Cardiac muscle cell (in vitro differentiated cells and primary cell): ENCODE results near the gene NFE2L1. TPM values are rescaled to one million over a fixed set of nuclear protein-coding genes. Genes with fewer than 3 reads are reported as not detected.
A peak's percentile ranks its signal among the peaks of the same experiment; 100 is the strongest.
"Not testable (repeated sequence)": the region's sequence is repeated elsewhere in the genome, so short reads cannot be mapped to it uniquely, and the experiment has no call there.

ENCODE experiments used
- DNase-seq, 2 donors: peaks; one replicate each; pipeline versions ENCODE4 v3.0.0 to v3.0.0-alpha.2; 2010 to 2017; ENCODE audit warnings: low read depth in 1 of 2, low spot score in 1 of 2
- H3K27ac ChIP-seq: fragments of 200-600 bp; sonication (generic); 2 replicates; pipeline ENCODE4 v1.5.1; 2016
- H3K27me3 ChIP-seq: fragments of 200-600 bp; sonication (generic); 2 replicates; pipeline ENCODE4 v1.6.0; 2016; ENCODE audit warnings: control low read depth
- H3K36me3 ChIP-seq: fragments of 200-600 bp; sonication (generic); 2 replicates; pipeline ENCODE4 v1.5.1; 2016; ENCODE audit warnings: control low read depth
- H3K4me1 ChIP-seq: fragments of 200-600 bp; sonication (generic); 2 replicates; pipeline ENCODE4 v1.8.1; 2017; ENCODE audit warnings: low read depth, mild to moderate bottlenecking, mixed run types
- H3K4me3 ChIP-seq: fragments of 200-600 bp; sonication (generic); 2 replicates; pipeline ENCODE4 v1.5.1; 2016; ENCODE audit warnings: mild to moderate bottlenecking
- H3K9me3 ChIP-seq: fragments of 200-600 bp; sonication (generic); 2 replicates; pipeline ENCODE4 v1.5.1; 2017; ENCODE audit warnings: low read depth, mild to moderate bottlenecking, control low read depth
- polyA plus RNA-seq: library from polyadenylated mRNA; unstranded; fragments of >200 nt; fragmentation: Nextera tagmentation; extraction: Ambion mirVana; gene quantifications from 2 replicates; pipeline ENCODE4 v1.2.1, GENCODE V29; 2016
- total RNA-seq: library from RNA; depleted of rRNA; stranded (reverse); fragments of >200 nt; gene quantifications from 2 replicates; pipeline ENCODE4 v1.2.3, GENCODE V29; 2016
- TF ChIP-seq, protein P1 (sequence below): IDR thresholded peaks from 2 replicates; pipeline ENCODE4 v1.5.1; 2012; ENCODE audit warnings: low read depth, mild to moderate bottlenecking, low read length

NFE2L1 gene
- total and polyA plus RNA-seq, 2 experiments from 2014 or later, result 56.0 to 122 TPM

DNA sequence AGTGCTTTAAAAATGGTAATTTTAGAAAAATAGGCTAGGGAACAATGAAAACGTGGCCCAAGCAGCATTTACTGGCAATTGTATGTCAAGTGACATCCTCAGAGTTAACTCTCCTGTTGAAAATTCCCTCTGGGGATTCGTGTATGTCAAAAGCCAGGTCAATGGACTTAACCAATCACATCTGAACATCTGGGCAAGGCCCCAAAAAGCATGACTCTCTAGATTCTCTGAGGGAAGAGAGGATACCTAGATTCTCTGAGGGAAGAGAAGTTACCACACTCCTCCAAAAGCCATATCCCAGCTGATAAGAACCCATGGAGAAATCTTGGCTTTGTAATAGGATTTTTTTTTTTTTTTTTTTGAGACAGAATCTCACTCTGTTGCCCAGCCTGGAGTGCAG is 23.5 kb downstream of the NFE2L1 start:
- DNase-seq, result peak in 1 of 2 donors; percentile 57
- Histone ChIP-seq H3K27me3 (no peaks in the 10 kb centered on the region), H3K36me3 (peaks cover 59% of the 10 kb centered on the region), H3K27ac (no peak overlapping the region), H3K4me1 (no peaks in the 10 kb centered on the region), H3K4me3 (no peak overlapping the region), H3K9me3 (no peaks in the 10 kb centered on the region)
- TF ChIP-seq, protein P1, sequence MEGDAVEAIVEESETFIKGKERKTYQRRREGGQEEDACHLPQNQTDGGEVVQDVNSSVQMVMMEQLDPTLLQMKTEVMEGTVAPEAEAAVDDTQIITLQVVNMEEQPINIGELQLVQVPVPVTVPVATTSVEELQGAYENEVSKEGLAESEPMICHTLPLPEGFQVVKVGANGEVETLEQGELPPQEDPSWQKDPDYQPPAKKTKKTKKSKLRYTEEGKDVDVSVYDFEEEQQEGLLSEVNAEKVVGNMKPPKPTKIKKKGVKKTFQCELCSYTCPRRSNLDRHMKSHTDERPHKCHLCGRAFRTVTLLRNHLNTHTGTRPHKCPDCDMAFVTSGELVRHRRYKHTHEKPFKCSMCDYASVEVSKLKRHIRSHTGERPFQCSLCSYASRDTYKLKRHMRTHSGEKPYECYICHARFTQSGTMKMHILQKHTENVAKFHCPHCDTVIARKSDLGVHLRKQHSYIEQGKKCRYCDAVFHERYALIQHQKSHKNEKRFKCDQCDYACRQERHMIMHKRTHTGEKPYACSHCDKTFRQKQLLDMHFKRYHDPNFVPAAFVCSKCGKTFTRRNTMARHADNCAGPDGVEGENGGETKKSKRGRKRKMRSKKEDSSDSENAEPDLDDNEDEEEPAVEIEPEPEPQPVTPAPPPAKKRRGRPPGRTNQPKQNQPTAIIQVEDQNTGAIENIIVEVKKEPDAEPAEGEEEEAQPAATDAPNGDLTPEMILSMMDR, result no peak

DNA sequence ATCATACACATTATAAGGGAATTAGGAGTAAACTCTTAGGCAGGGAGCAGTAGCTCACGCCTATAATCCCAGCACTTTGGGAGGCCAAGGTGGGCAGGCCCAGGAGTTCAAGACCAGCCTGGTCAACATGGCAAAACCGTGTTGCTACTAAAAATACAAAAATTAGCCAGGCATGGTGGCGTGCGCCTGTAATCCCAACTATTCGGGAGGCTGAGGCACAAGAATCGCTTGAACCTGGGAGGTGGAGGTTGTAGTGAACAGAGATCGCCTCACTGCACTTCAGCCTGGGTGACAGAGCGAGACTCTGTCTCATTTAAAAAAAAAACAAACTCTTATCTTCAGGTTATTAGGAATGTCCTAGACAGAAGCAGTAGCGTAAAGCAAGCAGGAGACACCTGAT is 24.7 kb downstream of the NFE2L1 start:
- DNase-seq, H3K9me3 ChIP-seq, H3K4me3 ChIP-seq, H3K27me3 ChIP-seq, H3K4me1 ChIP-seq, H3K27ac ChIP-seq: not testable (repeated sequence)
- H3K36me3 ChIP-seq, result peaks cover 56% of the 10 kb centered on the region

GRCh38 chr17:48073566-48074094 is 25.5 kb downstream of the NFE2L1 start:
- H3K4me1 ChIP-seq, result not testable (repeated sequence)

GRCh38 chr17:48074322-48075081 is 26.3 kb downstream of the NFE2L1 start:
- TF ChIP-seq, protein P1, result peak; percentile 82
- Histone ChIP-seq H3K9me3 (no peaks in the 10 kb centered on the region), H3K36me3 (peaks cover 48% of the 10 kb centered on the region), H3K27ac (peak overlapping the region; percentile 30), H3K4me1 (no peaks in the 10 kb centered on the region), H3K4me3 (no peak overlapping the region), H3K27me3 (no peaks in the 10 kb centered on the region)
- DNase-seq, result peak; percentile 73 to 87

More at GRCh38 chr17:48073566-48074094, 25.5 kb downstream of the NFE2L1 start:
- not testable (repeated sequence) for H3K9me3 ChIP-seq, H3K27ac ChIP-seq, H3K4me3 ChIP-seq, DNase-seq, H3K27me3 ChIP-seq
- peaks cover 48% of the 10 kb centered on the region for H3K36me3 ChIP-seq

GRCh38 chr17:48077152-48077551 is 29.0 kb downstream of the NFE2L1 start:
- H3K9me3 ChIP-seq, H3K27ac ChIP-seq, DNase-seq, H3K4me1 ChIP-seq, H3K27me3 ChIP-seq, H3K4me3 ChIP-seq: not testable (repeated sequence)
- H3K36me3 ChIP-seq, result peaks cover 35% of the 10 kb centered on the region

DNA sequence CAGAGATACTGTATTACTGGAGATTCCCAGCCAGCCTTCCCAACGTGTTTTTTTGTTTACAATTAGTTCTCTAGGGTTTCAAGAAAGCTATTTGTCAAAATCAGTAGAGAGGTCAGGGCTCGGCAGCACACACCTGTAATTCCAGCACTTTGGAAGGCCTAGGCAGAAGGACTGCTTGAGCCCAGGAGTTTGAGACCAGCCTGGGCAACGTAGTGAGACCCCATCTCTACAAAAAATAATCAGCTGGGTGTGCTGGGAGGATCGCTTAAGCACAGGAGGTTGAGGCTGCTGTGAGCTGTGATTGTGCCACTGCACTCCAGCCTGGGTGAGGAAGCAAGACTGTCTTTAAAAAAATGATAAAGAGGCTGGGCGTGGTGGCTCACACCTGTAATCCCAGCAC is 33.7 kb downstream of the NFE2L1 start:
- Histone ChIP-seq H3K27me3 (no peaks in the 10 kb centered on the region), H3K27ac (no peak overlapping the region), H3K4me1 (peaks cover 9% of the 10 kb centered on the region), H3K36me3 (no peaks in the 10 kb centered on the region), H3K9me3 (no peaks in the 10 kb centered on the region), H3K4me3 (no peak overlapping the region)
- TF ChIP-seq, protein P1, result no peak
- no peak for DNase-seq

GRCh38 chr17:48084932-48085331 is 36.8 kb downstream of the NFE2L1 start:
- TF ChIP-seq, protein P1, result no peak
- no peaks in the 10 kb centered on the region for H3K27me3 ChIP-seq
- no peak overlapping the region for H3K4me3 ChIP-seq
- no peak for DNase-seq
- H3K36me3 ChIP-seq, result no peaks in the 10 kb centered on the region
- H3K9me3 ChIP-seq, result no peaks in the 10 kb centered on the region
- peaks cover 9% of the 10 kb centered on the region for H3K4me1 ChIP-seq
- H3K27ac ChIP-seq, result no peak overlapping the region
